Rectal smooth muscle tissue (tissue), 1 donor: ENCODE data around the gene CRIP3.

Experiments used
- H3K27ac ChIP-seq: one replicate; pipeline ENCODE4 v1.7.0; 2013; ENCODE audit warnings: low read depth, low read length, inconsistent platforms
- H3K27me3 ChIP-seq: one replicate; pipeline ENCODE4 v1.7.0; 2013; ENCODE audit warnings: low read length; ENCODE audit not compliant: control insufficient read depth, insufficient read depth
- H3K36me3 ChIP-seq: one replicate; pipeline ENCODE4 v1.7.0; 2013; ENCODE audit warnings: low read length; ENCODE audit not compliant: control insufficient read depth, insufficient read depth
- H3K4me1 ChIP-seq: one replicate; pipeline ENCODE4 v1.7.0; 2013; ENCODE audit warnings: low read length; ENCODE audit not compliant: control insufficient read depth, insufficient read depth
- H3K4me3 ChIP-seq: one replicate; pipeline ENCODE4 v1.7.0; 2013; ENCODE audit warnings: low read length
- H3K9ac ChIP-seq: one replicate; pipeline ENCODE4 v1.7.0; 2013; ENCODE audit warnings: low read length

Gene CRIP3

GRCh38 chr6:43331470-43331869 is 22.8 kb upstream of the CRIP3 start:
- Histone ChIP-seq H3K36me3 (no peaks in the 10 kb centered on the region), H3K4me3 (no peak overlapping the region), H3K9ac (no peak overlapping the region), H3K27me3 (no peaks in the 10 kb centered on the region), H3K27ac (no peak overlapping the region), H3K4me1 (no peaks in the 10 kb centered on the region)

- H3K9ac ChIP-seq, result no peak overlapping the region
- no peak overlapping the region for H3K27ac ChIP-seq
- H3K27me3 ChIP-seq, result no peaks in the 10 kb centered on the region
- no peak overlapping the region for H3K4me3 ChIP-seq
- no peaks in the 10 kb centered on the region for H3K36me3 ChIP-seq
- H3K4me1 ChIP-seq, result no peaks in the 10 kb centered on the region
These were observed 19.9 kb upstream of the CRIP3 start for GRCh38 chr6:43328528-43328927.

GRCh38 chr6:43325876-43326275 is 17.2 kb upstream of the CRIP3 start:
- H3K4me3 ChIP-seq, result no peak overlapping the region
- H3K27me3 ChIP-seq, result no peaks in the 10 kb centered on the region
- H3K4me1 ChIP-seq, result no peaks in the 10 kb centered on the region
- H3K27ac ChIP-seq, result no peak overlapping the region
- no peaks in the 10 kb centered on the region for H3K36me3 ChIP-seq
- H3K9ac ChIP-seq, result no peak overlapping the region

- Histone ChIP-seq H3K4me3 (no peak overlapping the region), H3K27me3 (no peaks in the 10 kb centered on the region), H3K36me3 (no peaks in the 10 kb centered on the region), H3K27ac (no peak overlapping the region), H3K9ac (no peak overlapping the region), H3K4me1 (no peaks in the 10 kb centered on the region)
These were observed 9.4 kb upstream of the CRIP3 start for GRCh38 chr6:43318011-43318410.

GRCh38 chr6:43313813-43314212 is 5.2 kb upstream of the CRIP3 start:
- Histone ChIP-seq H3K36me3 (no peaks in the 10 kb centered on the region), H3K9ac (no peak overlapping the region), H3K27ac (no peak overlapping the region), H3K27me3 (no peaks in the 10 kb centered on the region), H3K4me1 (no peaks in the 10 kb centered on the region), H3K4me3 (no peak overlapping the region)

GRCh38 chr6:43311666-43312065 is 3.0 kb upstream of the CRIP3 start:
- Histone ChIP-seq H3K9ac (no peak overlapping the region), H3K36me3 (no peaks in the 10 kb centered on the region), H3K27me3 (peaks cover 4% of the 10 kb centered on the region), H3K4me3 (no peak overlapping the region), H3K4me1 (no peaks in the 10 kb centered on the region), H3K27ac (no peak overlapping the region)

GRCh38 chr6:43310624-43311023 is 2.0 kb upstream of the CRIP3 start:
- Histone ChIP-seq H3K4me3 (no peak overlapping the region), H3K27me3 (peaks cover 4% of the 10 kb centered on the region), H3K4me1 (no peaks in the 10 kb centered on the region), H3K36me3 (no peaks in the 10 kb centered on the region), H3K9ac (no peak overlapping the region), H3K27ac (no peak overlapping the region)

- H3K36me3 ChIP-seq, result no peaks in the 10 kb centered on the region
- H3K4me1 ChIP-seq, result no peaks in the 10 kb centered on the region
- no peak overlapping the region for H3K4me3 ChIP-seq
- H3K9ac ChIP-seq, result no peak overlapping the region
- peaks cover 4% of the 10 kb centered on the region for H3K27me3 ChIP-seq
- H3K27ac ChIP-seq, result no peak overlapping the region
These were observed 1.5 kb upstream of the CRIP3 start for GRCh38 chr6:43310134-43310533.

- no peaks in the 10 kb centered on the region for H3K36me3 ChIP-seq
- peaks cover 4% of the 10 kb centered on the region for H3K27me3 ChIP-seq
- no peak overlapping the region for H3K9ac ChIP-seq
- H3K4me3 ChIP-seq, result peak overlapping the region; percentile 60
- H3K4me1 ChIP-seq, result no peaks in the 10 kb centered on the region
- H3K27ac ChIP-seq, result no peak overlapping the region
These were observed 408 bp upstream of the CRIP3 start for GRCh38 chr6:43308990-43309477.

GRCh38 chr6:43307451-43308100 is 1.1 kb downstream of the CRIP3 start:
- peaks cover 4% of the 10 kb centered on the region for H3K27me3 ChIP-seq
- no peaks in the 10 kb centered on the region for H3K4me1 ChIP-seq
- no peak overlapping the region for H3K27ac ChIP-seq
- no peak overlapping the region for H3K4me3 ChIP-seq
- no peak overlapping the region for H3K9ac ChIP-seq
- H3K36me3 ChIP-seq, result no peaks in the 10 kb centered on the region

- Histone ChIP-seq H3K4me3 (no peak overlapping the region), H3K36me3 (no peaks in the 10 kb centered on the region), H3K4me1 (no peaks in the 10 kb centered on the region), H3K27ac (no peak overlapping the region), H3K9ac (no peak overlapping the region), H3K27me3 (peaks cover 7% of the 10 kb centered on the region)
These were observed 2.5 kb downstream of the CRIP3 start for GRCh38 chr6:43306086-43306485.

GRCh38 chr6:43304882-43305281 is 3.7 kb downstream of the CRIP3 start:
- Histone ChIP-seq H3K27ac (no peak overlapping the region), H3K4me3 (no peak overlapping the region), H3K27me3 (peaks cover 7% of the 10 kb centered on the region), H3K9ac (no peak overlapping the region), H3K4me1 (no peaks in the 10 kb centered on the region), H3K36me3 (no peaks in the 10 kb centered on the region)

- Histone ChIP-seq H3K27me3 (peaks cover 7% of the 10 kb centered on the region), H3K4me1 (no peaks in the 10 kb centered on the region), H3K36me3 (no peaks in the 10 kb centered on the region), H3K27ac (no peak overlapping the region), H3K4me3 (no peak overlapping the region), H3K9ac (no peak overlapping the region)
These were observed 4.3 kb downstream of the CRIP3 start for GRCh38 chr6:43304361-43304760.
